NK-92 treated with Interleukin-12 subunit alpha and Interleukin-12 subunit beta, amount 100 ng/mL, for 24 hours (cell line): ENCODE measurements around the gene CMIP.

Source experiments
- DNase-seq: peaks from one replicate; lab custom pipeline; 2025; lab: John Stamatoyannopoulos, UW

CMIP gene

DNA sequence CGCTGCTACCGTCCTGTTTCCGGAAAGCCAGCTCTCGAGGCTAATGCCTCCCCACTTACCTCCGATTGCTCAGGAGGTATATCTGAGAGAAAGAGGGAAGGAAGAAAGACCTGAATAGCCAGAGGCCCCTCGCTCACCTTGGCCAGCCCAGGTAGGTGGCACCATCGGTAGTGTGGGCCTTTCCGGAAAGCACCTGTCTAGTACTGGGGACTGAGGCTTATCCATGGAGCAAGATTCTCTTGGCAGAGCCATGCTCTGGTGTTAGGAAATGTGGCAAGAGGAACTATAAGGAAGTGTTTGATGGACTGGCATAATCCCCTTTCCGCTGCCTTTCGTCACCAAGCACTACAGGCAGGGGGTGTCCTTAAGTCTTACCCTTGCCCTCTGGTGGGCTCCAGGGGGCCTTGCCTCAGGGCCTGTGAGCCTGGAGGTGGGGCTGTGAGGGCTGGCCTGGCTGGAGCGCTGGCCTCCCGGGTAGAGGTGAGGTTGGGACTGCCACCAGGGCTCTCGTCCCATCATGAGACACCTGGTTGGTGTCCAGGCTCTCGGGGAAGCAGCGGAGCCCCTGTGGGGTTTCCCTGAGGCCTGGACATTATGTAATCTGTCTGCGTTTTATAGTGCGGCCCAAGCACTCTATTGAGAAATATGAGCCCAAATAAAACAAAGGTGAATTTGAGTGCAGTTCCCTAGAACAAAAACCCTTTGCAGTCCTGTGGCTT, 2.9 kb downstream of the CMIP start:
- no peak for DNase-seq

GRCh38 chr16:81448154-81449131, 3.8 kb downstream of the CMIP start:
- no peak for DNase-seq

DNA sequence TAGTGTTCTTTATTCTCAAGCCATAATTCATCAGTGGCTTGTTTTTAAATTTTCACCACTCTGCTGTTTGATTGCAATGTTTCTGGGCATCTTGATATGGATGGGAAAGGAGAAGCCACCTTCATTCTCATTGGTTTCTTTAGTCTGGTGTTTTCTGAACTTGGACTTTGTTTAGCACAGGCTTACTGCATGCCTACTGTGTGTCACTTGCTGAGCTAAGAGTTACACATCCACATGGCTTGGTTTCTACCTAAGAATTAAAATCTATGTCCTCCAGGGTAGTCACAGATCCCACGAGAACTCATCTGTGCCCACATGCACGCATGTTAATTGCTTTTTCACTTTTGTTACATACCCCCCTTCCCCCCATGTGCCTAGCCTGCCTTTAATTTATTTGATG, 4.6 kb downstream of the CMIP start:
- no peak for DNase-seq

GRCh38 chr16:81449899-81450608, 5.4 kb downstream of the CMIP start:
- DNase-seq, result no peak

GRCh38 chr16:81450783-81451491, 6.3 kb downstream of the CMIP start:
- no peak for DNase-seq

DNA sequence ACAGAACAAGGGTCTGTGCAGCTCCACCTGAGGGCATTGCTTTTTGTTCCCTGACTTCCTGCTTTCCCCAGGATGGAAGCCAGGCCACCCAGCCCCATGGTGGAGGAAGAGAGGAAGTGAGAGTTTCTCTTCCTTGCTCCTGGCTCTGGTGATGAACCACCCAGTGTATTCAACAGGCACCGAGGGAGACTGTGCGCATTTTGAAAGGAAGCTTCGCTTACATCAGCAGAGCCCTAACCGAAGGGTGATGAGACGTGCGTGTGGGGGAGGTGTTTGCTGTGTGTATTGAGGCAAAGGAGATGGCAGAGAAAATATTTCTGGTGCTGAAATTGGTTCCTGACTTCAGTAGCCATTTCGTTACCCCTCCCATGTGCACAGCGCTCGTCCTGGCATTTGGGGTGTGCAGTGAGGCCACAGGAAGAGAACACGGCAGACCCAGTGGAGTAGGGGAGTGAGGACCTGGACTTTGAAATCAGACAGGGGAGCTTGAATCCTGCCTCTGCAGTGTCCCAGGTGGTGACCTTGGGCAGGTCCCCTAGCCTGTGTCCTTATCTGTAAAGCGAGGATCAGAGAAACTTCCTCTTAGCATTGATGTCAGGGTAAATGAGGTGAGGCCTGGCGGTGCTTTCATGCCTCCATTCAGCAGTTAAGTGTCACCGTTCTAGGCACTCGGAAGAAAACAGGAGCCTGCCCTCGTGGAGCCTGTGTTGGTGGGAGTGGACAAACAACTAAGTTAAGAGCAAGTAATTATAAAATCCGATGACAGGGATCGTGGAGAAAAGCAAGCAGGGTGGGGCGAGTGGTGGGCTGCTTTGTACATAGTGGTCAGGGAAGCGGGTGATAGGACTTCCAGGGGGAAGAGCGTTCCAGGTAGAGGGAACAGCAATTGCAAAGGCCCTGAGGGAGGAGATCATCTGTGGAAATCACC, 7.4 kb downstream of the CMIP start:
- no peak for DNase-seq

DNA sequence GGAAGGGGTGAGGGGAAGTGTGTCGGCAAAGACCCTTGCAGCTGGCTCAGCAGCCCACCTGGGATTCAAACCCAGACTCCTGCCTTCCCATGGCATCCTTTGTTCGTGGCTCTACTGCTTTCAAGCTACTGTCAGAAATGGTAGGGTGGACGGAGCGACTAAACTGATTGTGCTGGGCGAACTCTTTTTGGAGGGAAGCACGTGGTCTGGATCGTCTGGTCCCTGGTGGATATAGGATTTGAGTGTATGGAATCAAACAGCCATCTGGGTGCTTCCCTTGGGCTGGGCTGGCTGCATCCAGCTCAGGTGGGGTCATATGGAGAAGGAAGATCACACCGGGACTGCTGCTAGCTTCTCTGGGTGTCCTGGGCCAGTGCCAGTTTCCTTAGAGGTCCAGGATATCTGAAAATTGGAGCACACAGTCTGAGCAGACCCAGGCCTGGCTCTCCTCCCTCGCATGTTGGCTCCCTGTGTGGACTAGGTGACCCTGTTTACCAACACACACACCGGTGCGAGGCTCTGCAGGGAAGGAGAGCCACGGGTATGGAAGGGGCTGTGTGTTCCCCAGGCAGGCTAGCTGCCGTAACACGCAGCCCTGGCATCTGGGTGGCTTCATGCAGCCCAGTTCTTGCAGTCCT, 8.6 kb downstream of the CMIP start:
- DNase-seq, result no peak

- DNase-seq, result no peak
Observed at GRCh38 chr16:81454044-81454443, 9.4 kb downstream of the CMIP start.

- DNase-seq, result no peak
Observed at GRCh38 chr16:81455006-81455405, 10.4 kb downstream of the CMIP start.

DNA sequence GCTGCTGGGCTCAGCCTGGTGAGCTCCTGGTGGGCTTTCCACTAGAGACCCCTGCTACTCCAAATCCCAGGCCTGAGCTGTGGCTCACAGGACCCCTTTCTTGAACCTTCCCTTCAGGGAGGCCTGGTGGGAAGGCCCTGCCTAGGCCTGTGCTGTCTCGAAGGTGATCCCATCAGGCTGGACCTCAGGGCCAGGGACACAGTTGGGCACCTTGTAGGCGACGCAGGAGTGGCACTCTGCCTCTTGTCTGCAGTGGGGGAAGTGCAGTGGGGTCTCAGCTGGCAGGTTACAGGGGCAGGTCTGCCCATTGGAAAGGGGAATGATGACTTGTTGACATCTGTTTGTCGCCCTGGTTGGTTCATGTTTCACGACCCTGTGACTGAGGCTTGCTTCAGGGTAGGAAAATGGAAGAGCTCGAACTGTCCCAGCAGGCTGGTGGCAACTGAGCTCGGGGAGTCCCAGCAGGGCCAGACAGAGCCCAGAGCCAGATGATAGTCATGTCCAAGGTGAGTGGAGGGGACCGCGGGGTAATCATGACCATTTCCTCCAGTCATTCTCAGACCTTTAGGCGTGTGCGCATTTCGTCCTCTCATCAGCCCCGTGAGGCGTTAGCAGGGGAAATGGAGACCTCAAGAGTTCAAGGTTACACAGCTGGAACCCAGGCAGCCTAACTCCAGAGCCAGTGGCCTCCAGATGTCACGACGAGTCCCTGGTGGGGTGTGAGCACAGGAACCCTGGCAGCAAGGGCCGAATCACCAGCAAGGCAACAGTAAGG, 11.3 kb downstream of the CMIP start:
- no peak for DNase-seq

DNA sequence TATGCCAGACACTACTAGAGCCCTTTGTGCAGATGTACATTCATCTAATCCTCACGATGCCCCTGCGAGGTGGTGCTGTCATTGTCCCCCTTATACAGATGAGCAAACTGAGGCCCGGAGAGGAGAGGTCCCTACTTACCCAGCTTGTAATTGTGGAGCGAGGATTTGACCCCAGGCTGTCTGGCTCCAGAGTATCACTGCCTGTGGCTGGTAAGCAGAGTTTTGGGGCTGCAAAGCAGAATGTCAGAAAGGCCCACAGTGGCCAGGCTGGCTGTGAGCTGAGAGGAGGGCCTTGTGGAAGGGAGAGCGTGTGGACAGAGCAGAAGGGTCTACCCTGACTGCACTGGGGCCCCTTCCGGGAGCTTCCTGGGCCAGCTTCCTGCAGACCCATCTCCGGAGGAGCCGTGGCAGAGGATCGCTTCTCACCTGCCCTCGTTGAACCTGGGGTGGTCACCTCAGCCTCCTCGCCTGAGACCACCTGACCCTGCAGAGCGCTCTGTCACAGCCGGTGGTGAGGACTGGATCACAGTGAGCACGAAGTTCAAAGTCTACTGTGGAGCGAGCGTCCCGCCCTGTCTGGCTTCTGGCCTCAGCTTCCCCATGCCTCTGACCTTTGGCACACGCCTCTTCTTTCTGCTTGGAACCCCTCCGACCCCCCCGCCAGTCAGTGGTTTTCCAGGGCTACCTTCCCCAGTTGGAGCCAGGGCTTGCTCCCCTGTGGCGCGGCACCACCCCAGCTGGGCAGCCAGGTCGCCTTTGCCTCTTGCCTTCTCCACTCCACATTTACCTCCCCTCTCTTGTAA, 12.1 kb downstream of the CMIP start:
- no peak for DNase-seq

DNA sequence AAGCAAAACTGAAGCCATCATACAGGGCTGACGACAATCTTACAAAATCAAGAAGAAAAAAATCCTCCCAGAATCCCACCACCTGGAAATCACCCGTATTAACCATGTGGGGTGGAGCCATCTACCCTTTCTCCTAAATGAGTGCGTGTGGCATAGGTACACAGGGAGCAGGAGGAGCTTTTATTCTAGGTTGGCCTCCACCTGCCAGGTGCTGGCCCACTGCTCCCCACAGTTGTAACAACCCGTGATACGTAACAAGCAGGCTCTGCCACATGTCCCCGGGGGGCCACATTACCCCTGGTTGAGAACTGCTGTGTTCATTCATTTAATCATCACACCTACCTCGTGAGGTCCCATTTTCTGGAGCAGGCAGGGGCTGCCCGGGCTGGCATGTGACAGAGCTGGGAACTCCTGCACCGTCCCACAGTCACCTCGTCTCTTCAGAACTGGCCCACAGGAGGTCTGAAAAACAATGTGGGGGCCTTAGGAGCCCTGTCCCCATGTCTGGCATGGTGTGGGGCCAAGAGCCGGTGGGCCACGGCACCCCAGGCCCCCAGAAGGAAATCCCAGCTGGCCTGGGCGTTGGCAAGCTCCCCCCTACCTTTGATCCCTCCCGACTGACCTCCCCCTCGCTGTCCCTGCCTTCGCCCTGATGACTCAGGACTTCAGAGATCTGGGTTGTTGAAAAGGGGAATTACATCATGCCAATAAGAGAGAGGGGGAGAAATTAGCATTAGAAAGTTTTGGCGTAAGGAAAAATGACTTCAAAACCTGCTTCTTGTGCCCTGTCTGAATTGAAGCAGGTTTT, 12.9 kb downstream of the CMIP start:
- no peak for DNase-seq

GRCh38 chr16:81458149-81458669, 13.6 kb downstream of the CMIP start:
- DNase-seq, result no peak

DNA sequence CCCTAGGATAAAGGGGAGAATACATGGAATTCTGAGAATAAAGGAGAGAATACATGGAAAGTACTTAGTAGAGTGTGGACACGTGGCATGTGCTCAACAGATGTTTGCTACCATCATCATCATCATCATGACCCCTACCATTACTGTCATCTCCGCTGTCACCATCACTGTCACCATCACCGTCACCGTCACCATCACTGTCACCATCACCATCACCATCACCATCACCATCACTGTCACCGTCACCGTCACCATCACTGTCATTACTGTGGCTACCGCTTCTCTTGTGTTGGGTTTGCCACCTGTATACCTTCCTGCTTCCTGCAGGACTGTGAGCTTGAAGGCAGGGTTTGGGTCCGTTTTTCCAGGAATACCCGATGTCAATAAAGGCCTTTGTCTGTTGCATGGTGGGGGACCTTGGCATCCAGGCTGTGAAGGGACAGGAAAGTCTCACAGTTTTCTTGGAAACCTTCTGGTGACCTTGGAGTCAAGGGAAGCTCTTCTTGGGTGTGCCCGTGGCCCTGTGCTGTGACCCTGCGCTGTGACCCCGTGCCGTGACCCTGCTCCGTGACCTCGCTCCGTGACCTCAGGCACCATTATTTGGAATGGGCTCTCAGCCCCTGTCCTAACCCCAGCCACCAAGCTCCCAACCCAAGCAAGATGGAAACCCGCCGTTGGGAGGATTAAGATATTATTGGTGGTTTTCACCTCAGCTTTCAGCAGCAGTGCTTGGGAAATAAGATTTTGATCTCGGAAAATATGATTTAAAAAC, 14.4 kb downstream of the CMIP start:
- DNase-seq, result no peak

DNA sequence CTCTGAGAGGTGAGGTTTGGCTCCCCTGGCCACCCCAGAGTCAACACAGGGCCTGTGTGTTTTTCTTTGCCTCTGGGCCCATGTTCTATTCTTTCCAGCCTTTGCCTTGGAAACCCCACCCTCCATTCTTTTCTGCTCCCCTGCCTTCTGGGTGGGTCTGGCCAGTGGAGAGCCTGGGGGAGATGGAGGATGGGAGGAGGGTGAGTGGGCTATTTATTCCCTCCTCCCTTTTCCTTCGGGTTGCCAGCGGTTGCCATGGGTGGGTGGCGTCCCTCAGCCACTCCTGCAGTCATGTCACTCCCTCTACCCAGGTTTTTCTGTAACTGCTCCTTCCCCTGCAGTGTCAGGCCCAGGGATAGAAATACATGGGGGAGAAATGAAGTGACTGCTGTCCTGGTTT, 15.5 kb downstream of the CMIP start:
- no peak for DNase-seq

DNA sequence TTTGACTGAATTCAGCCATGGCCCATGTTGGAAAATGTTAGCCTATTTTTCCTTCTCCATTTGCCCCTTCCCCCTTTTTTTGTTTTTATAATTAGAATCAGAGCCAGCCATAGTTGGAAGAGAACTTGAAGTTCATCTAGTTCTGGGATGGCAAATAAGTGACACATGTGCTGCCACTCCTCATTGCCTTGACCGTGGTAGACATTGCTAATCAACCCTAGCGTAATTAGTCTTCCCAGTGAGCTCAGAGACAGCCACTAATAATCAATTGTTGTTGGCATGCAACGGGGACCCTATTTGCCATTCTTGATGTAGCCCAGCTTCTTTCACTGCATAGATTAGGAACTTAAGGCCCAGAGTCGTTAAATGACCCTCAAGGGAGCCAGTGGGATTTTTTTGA, 16.6 kb downstream of the CMIP start:
- no peak for DNase-seq

DNA sequence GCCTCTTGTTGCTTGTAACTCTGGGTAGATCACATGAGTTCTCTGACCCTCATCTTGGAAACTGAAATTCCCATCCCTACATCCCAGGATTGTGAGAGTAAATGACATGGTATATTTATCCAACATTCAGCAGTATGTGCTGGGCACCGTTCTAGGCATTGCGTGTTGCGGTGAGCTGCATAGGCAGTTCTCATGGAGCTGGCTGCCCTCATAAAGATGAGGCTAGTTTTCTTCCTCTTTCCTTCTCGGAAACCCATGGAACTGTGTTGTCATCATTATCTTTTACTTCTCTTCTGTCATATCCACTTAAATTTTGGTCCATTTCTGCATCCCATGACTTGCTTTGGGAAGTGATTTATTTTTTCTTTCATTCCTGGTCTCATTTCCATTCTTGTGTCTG, 17.2 kb downstream of the CMIP start:
- DNase-seq, result no peak
